ENCODE measurements around the gene OPRL1. TPM values are rescaled to one million over a fixed set of nuclear protein-coding genes. Genes with fewer than 3 reads are reported as not detected.

Gene OPRL1
- polyA plus RNA-seq, 3 donors = 7.0 to 9.0 (median 8.8) TPM

GRCh38 chr20:64068386-64069208 is 11.3 kb upstream of the OPRL1 start:
- no peak for DNase-seq
- no peak overlapping the region for H2AFZ ChIP-seq (ENCODE audit: insufficient read depth, low read depth, low read length, poor library complexity, severe bottlenecking)
- H3K4me1 ChIP-seq (ENCODE audit: control insufficient read depth in 1 of 2, insufficient read depth in 2 of 2, low read length in 2 of 2) = peaks cover 22 to 40% of the 10 kb centered on the region in 2 donors
- no peak overlapping the region for H3K4me3 ChIP-seq (replicated peaks in 1 of 3; ENCODE audit: low read depth in 2 of 3, low read length in 3 of 3)
- H3K27ac Mint-ChIP-seq = peak overlapping the region in 1 of 7 donors; percentile 66
- H3K9me3 ChIP-seq (replicated peaks in 1 of 2; ENCODE audit: control insufficient read depth in 1 of 2, insufficient read depth in 1 of 2, low read length in 2 of 2) = no peaks in the 10 kb centered on the region
- H3K9ac ChIP-seq (ENCODE audit: insufficient read depth, low read length, poor library complexity, severe bottlenecking) = no peak overlapping the region
- no peak overlapping the region for H3K27ac ChIP-seq (ENCODE audit: low read depth in 1 of 2, low read length in 2 of 2)
- H3K36me3 ChIP-seq (replicated peaks in 1 of 2; ENCODE audit: control insufficient read depth in 1 of 2, insufficient read depth in 2 of 2, low read length in 2 of 2) = peaks cover 16 to 18% of the 10 kb centered on the region in 2 donors
- H4K20me1 ChIP-seq (ENCODE audit: insufficient read depth, low read length) = peaks cover 58% of the 10 kb centered on the region
- H3K4me1 Mint-ChIP-seq = peaks cover 46% of the 10 kb centered on the region
- 65% methylated on average over 7 of the region's 12 CpGs for WGBS (ENCODE audit: insufficient coverage)
- H3K27me3 Mint-ChIP-seq (ENCODE audit: low read depth in 3 of 3) = peaks cover 0 to 26% (median 12%) of the 10 kb centered on the region in 3 donors
- H3K27me3 ChIP-seq (ENCODE audit: control insufficient read depth in 2 of 2, insufficient read depth in 2 of 2, low read length in 2 of 2) = no peaks in the 10 kb centered on the region
- no peak overlapping the region for H3K4me3 Mint-ChIP-seq
- H3K9me3 Mint-ChIP-seq = peaks cover 0 to 2% (median 0%) of the 10 kb centered on the region in 7 donors
- H3K36me3 Mint-ChIP-seq = peaks cover 10 to 18% of the 10 kb centered on the region in 2 donors
- TF ChIP-seq CTCF (IDR thresholded peaks at IDR 0.05) = no peak
- H3K4me2 ChIP-seq (replicated peaks; ENCODE audit: extremely low read depth, low read length, poor library complexity, severe bottlenecking) = no peak overlapping the region
- intact Hi-C loops (cut with micrococcal nuclease) = loop anchor here in 1 of 2 donors (10.0 kb wide), 1 partner anchor 544 kb away; the partner anchor contains the start of gene PPDPF
- peaks cover 7% of the 10 kb centered on the region for H3K79me2 ChIP-seq (ENCODE audit: insufficient read depth, low read length)

GRCh38 chr20:64069209-64069613 is 10.7 kb upstream of the OPRL1 start:
- H3K4me1 Mint-ChIP-seq = peaks cover 40% of the 10 kb centered on the region
- peaks cover 8% of the 10 kb centered on the region for H3K79me2 ChIP-seq (ENCODE audit: insufficient read depth, low read length)
- no peak for DNase-seq
- no peak overlapping the region for H3K27ac Mint-ChIP-seq
- no peak overlapping the region for H3K4me3 Mint-ChIP-seq
- 86% methylated on average over 20 of the region's 20 CpGs for WGBS (ENCODE audit: insufficient coverage)
- H3K27ac ChIP-seq (ENCODE audit: low read depth in 1 of 2, low read length in 2 of 2) = no peak overlapping the region
- peaks cover 16 to 39% of the 10 kb centered on the region in 2 donors for H3K4me1 ChIP-seq (ENCODE audit: control insufficient read depth in 1 of 2, insufficient read depth in 2 of 2, low read length in 2 of 2)
- H3K4me3 ChIP-seq (replicated peaks in 1 of 3; ENCODE audit: low read depth in 2 of 3, low read length in 3 of 3) = no peak overlapping the region
- no peak for TF ChIP-seq CTCF (IDR thresholded peaks at IDR 0.05)
- H3K27me3 ChIP-seq (ENCODE audit: control insufficient read depth in 2 of 2, insufficient read depth in 2 of 2, low read length in 2 of 2) = no peaks in the 10 kb centered on the region
- no peak overlapping the region for H3K9ac ChIP-seq (ENCODE audit: insufficient read depth, low read length, poor library complexity, severe bottlenecking)
- peaks cover 22 to 25% of the 10 kb centered on the region in 2 donors for H3K36me3 ChIP-seq (replicated peaks in 1 of 2; ENCODE audit: control insufficient read depth in 1 of 2, insufficient read depth in 2 of 2, low read length in 2 of 2)
- no peak overlapping the region for H2AFZ ChIP-seq (ENCODE audit: insufficient read depth, low read depth, low read length, poor library complexity, severe bottlenecking)
- H3K27me3 Mint-ChIP-seq (ENCODE audit: low read depth in 3 of 3) = peaks cover 0 to 20% (median 12%) of the 10 kb centered on the region in 3 donors
- no peak overlapping the region for H3K4me2 ChIP-seq (replicated peaks; ENCODE audit: extremely low read depth, low read length, poor library complexity, severe bottlenecking)
- peaks cover 16 to 24% of the 10 kb centered on the region in 2 donors for H3K36me3 Mint-ChIP-seq
- peaks cover 0 to 2% (median 0%) of the 10 kb centered on the region in 7 donors for H3K9me3 Mint-ChIP-seq
- peaks cover 64% of the 10 kb centered on the region for H4K20me1 ChIP-seq (ENCODE audit: insufficient read depth, low read length)
- intact Hi-C loops (cut with micrococcal nuclease) = loop anchor here in 1 of 2 donors (10.0 kb wide), 1 partner anchor 544 kb away; the partner anchor contains the start of gene PPDPF
- H3K9me3 ChIP-seq (replicated peaks in 1 of 2; ENCODE audit: control insufficient read depth in 1 of 2, insufficient read depth in 1 of 2, low read length in 2 of 2) = no peaks in the 10 kb centered on the region

All from CD14-positive monocyte (primary cell).